GOT3 (cell line): ENCODE results near the gene PLAC1.

Source experiments
- DNase-seq: peaks from one replicate; lab custom pipeline; 2025; ENCODE audit warnings: mixed read lengths; lab: John Stamatoyannopoulos, UW

Gene PLAC1

GRCh38 chrX:134631426-134632346, 26.6 kb downstream of the PLAC1 start:
- DNase-seq, result no peak

- no peak for DNase-seq
Observed at GRCh38 chrX:134628663-134629062, 29.6 kb downstream of the PLAC1 start.

- DNase-seq, result no peak
Observed at GRCh38 chrX:134626434-134626833, 31.8 kb downstream of the PLAC1 start.

GRCh38 chrX:134625315-134625718, 33.0 kb downstream of the PLAC1 start:
- no peak for DNase-seq

GRCh38 chrX:134624046-134624430, 34.2 kb downstream of the PLAC1 start:
- no peak for DNase-seq

GRCh38 chrX:134623293-134624045, 34.8 kb downstream of the PLAC1 start:
- DNase-seq, result no peak

- no peak for DNase-seq
Observed at GRCh38 chrX:134622813-134623185, 35.5 kb downstream of the PLAC1 start.

GRCh38 chrX:134622056-134622812, 36.0 kb downstream of the PLAC1 start:
- no peak for DNase-seq

- no peak for DNase-seq
Observed at GRCh38 chrX:134619838-134620237, 38.4 kb downstream of the PLAC1 start.

- DNase-seq, result no peak
Observed at GRCh38 chrX:134613396-134613795, 44.9 kb downstream of the PLAC1 start.

GRCh38 chrX:134608153-134608552, 50.1 kb downstream of the PLAC1 start:
- no peak for DNase-seq

GRCh38 chrX:134607523-134607922, 50.7 kb downstream of the PLAC1 start:
- DNase-seq, result no peak

- DNase-seq, result no peak
Observed at GRCh38 chrX:134604701-134605311, 53.5 kb downstream of the PLAC1 start.

- DNase-seq, result no peak
Observed at GRCh38 chrX:134603806-134604700, 54.2 kb downstream of the PLAC1 start.

- no peak for DNase-seq
Observed at GRCh38 chrX:134602410-134602809, 55.9 kb downstream of the PLAC1 start.

GRCh38 chrX:134601240-134601765, 57.0 kb downstream of the PLAC1 start:
- DNase-seq, result no peak

GRCh38 chrX:134600714-134601113, 57.6 kb downstream of the PLAC1 start:
- no peak for DNase-seq

GRCh38 chrX:134599184-134599914, 58.9 kb downstream of the PLAC1 start:
- peak; percentile 10 for DNase-seq

- no peak for DNase-seq
Observed at GRCh38 chrX:134592303-134592702, 66.0 kb downstream of the PLAC1 start.

- DNase-seq, result no peak
Observed at GRCh38 chrX:134591502-134591901, 66.8 kb downstream of the PLAC1 start.
